ENCODE measurements around the gene ADM2. TPM values are rescaled to one million over a fixed set of nuclear protein-coding genes. Genes with fewer than 3 reads are reported as not detected.
A peak's percentile ranks its signal among the peaks of the same experiment; 100 is the strongest.

The ADM2 gene
- total RNA-seq, 5 donors from 2014 or later (not counting 1 experiment from before 2014, with no cell fraction given), result 1.5 to 11.3 (median 10.7) TPM

DNA sequence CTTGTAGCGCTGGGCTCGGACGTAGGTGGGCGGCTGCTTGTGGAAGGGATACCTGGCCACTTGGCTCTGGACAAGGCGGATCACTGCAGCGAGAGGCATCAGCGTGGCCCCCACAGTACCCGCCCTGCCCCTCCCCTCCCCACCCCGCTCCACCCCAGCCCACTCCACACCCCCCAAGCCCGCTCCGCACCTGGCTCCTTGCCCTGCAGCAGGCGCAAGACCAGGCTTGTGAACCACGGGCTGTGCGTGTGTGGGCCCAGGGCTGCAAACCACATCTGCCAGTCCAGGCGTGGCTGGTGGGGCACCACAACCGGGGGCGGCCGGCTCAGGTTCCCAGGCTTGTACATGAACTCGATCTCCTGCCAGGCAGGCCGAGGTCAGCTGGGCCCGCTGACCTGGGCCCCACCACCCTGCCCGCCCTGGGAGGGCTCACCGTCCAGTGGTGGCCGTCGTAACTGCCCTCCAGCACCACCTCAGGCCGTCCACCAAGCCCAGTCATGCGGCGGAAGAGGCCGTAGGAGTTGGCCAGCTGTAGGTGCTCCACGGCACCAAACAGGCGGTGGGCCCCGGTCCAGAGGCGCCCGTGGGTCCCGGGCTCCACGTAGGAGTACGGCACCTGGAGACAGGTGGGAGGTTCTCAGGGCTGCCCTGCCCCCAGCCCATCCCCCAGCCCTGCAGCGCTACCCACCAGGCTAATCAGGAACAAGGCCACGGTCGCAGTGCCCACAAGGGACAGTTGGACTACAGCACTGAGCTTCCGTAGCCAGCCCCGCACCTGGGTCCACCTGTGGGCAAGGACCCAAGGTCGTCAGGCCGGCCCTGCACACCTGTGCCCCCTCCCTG lies 23.2 kb downstream of the ADM2 start:
- Mint-ChIP-seq H3K4me3 (no peak overlapping the region), H3K36me3 (no peaks in the 10 kb centered on the region), H3K27me3 (no peaks in the 10 kb centered on the region), H3K4me1 (peaks cover 18 to 23% (median 20%) of the 10 kb centered on the region in 3 donors), H3K9me3 (no peaks in the 10 kb centered on the region), H3K27ac (no peak overlapping the region)
- Histone ChIP-seq H3K27ac (ENCODE audit: low read length) (no peak overlapping the region), H3K4me3 (ENCODE audit: control insufficient read depth in 1 of 2, extremely low read depth in 1 of 2, low read length in 1 of 2) (no peak overlapping the region), H3K9me3 (no peaks in the 10 kb centered on the region), H3K36me3 (ENCODE audit: control insufficient read depth in 2 of 2, extremely low read depth in 1 of 2, insufficient read depth in 1 of 2, low read length in 1 of 2) (peaks cover 13 to 33% of the 10 kb centered on the region in 2 donors), H3K4me1 (ENCODE audit: control insufficient read depth in 1 of 2, extremely low read depth in 1 of 2, insufficient read depth in 2 of 2, low read length in 2 of 2) (peaks cover 15 to 30% of the 10 kb centered on the region in 2 experiments), H3K27me3 (replicated peaks in 1 of 2; ENCODE audit: control insufficient read depth in 2 of 2, extremely low read depth in 1 of 2, insufficient read depth in 2 of 2, low read length in 1 of 2) (no peaks in the 10 kb centered on the region)
- DNase-seq (no peak), ATAC-seq (replicated peaks in 1 of 4) (no peak)
- whole genome bisulfite sequencing (ENCODE audit: insufficient coverage), result 92% methylated on average over 33 of the region's 44 CpGs
- POLR2A ChIA-PET, result interaction anchor here in 1 of 2 donors (0.5 kb wide), 1 partner anchor 139 kb away, joined by 6 read pairs; no protein-coding TSS in a partner anchor
- CTCF ChIA-PET, result no interaction called here

DNA sequence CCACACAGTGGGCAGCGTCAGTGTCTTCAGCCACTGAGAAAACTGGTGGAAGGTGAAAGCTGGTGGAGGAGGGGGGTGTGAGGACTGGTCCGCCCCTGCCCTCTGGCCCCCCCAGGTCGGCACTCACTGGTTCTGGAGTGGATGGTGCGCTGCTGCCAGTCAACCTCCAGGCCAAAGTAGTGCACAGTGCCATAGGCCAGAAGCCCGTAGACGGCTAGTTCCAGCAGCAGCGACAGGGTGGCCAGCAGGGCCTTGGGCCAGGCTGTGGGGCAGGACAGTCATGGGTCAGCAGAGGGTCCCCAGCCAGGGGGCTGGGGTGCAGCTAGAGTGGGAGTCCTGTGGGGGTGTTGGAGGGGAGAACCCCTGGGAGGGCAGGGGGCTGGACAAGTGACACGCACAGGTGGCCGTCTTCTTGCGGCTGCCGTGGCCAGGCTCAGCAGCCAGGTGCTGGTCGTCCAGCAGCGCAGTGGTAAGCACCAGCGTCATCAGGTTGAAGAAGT lies 24.0 kb downstream of the ADM2 start:
- ChIA-PET CTCF (no interaction called here), POLR2A (interaction anchor here in 1 of 2 donors (0.5 kb wide), 1 partner anchor 139 kb away, joined by 6 read pairs; no protein-coding TSS in a partner anchor)
- ATAC-seq (replicated peaks in 1 of 4), result no peak
- Mint-ChIP-seq H3K36me3 (no peaks in the 10 kb centered on the region), H3K9me3 (no peaks in the 10 kb centered on the region), H3K4me3 (peak overlapping the region in 1 of 3 donors; percentile 94), H3K27ac (no peak overlapping the region), H3K4me1 (peaks cover 20 to 24% (median 21%) of the 10 kb centered on the region in 3 donors), H3K27me3 (no peaks in the 10 kb centered on the region)
- Histone ChIP-seq H3K9me3 (no peaks in the 10 kb centered on the region), H3K4me1 (ENCODE audit: control insufficient read depth in 1 of 2, extremely low read depth in 1 of 2, insufficient read depth in 2 of 2, low read length in 2 of 2) (peaks cover 15 to 30% of the 10 kb centered on the region in 2 experiments), H3K27me3 (replicated peaks in 1 of 2; ENCODE audit: control insufficient read depth in 2 of 2, extremely low read depth in 1 of 2, insufficient read depth in 2 of 2, low read length in 1 of 2) (no peaks in the 10 kb centered on the region), H3K4me3 (ENCODE audit: control insufficient read depth in 1 of 2, extremely low read depth in 1 of 2, low read length in 1 of 2) (no peak overlapping the region), H3K36me3 (ENCODE audit: control insufficient read depth in 2 of 2, extremely low read depth in 1 of 2, insufficient read depth in 1 of 2, low read length in 1 of 2) (peaks cover 13 to 33% of the 10 kb centered on the region in 2 donors), H3K27ac (ENCODE audit: low read length) (no peak overlapping the region)
- WGBS (ENCODE audit: insufficient coverage), result 95% methylated on average over 10 of the region's 14 CpGs
- DNase-seq, result no peak

DNA sequence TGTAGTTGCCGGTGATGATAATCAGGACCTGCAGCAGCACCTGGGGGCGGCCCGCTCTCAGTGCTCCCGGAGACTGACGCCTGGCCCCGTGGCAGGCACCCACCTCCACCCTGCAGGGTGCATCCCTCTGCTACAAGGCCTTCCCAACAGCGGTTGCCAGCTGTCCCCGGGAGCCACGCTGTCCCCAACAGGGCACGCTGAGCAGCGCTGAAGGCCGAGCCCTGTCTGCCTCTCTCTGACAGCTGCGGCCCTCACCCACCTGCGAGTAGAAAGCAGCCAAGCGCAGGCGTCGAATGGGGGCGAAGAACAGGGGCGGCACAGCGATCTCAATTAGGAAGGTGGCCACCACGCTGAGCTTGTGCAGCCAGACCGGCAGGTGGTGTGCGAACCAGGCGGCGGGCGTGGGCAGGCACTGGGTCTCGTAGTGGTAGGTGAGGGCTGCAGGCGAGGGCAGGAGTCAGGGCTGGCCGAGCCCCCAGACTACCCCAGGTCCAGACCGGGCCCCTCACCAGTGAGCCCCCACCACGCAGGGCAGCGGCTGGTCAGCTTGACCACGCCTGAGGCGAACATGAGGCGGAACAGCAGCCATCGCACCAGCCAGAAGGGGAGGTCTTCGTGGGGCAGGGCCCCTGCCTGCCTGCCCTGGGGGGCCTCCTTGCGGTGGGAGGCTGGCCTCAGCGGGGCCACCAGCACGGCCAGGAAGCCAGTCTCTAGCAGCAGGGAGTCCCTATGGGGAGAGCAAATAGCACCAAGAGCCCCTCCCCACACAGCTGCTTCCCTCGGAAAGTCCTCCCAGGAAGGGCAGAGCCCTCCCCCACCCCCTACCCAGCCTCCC lies 24.6 kb downstream of the ADM2 start:
- Mint-ChIP-seq H3K9me3 (no peaks in the 10 kb centered on the region), H3K4me3 (peak overlapping the region; percentile 92 to 94 (median 93)), H3K4me1 (peaks cover 20 to 24% (median 21%) of the 10 kb centered on the region in 3 donors), H3K36me3 (no peaks in the 10 kb centered on the region), H3K27me3 (no peaks in the 10 kb centered on the region), H3K27ac (no peak overlapping the region)
- Histone ChIP-seq H3K27me3 (replicated peaks in 1 of 2; ENCODE audit: control insufficient read depth in 2 of 2, extremely low read depth in 1 of 2, insufficient read depth in 2 of 2, low read length in 1 of 2) (no peaks in the 10 kb centered on the region), H3K4me3 (ENCODE audit: control insufficient read depth in 1 of 2, extremely low read depth in 1 of 2, low read length in 1 of 2) (no peak overlapping the region), H3K36me3 (ENCODE audit: control insufficient read depth in 2 of 2, extremely low read depth in 1 of 2, insufficient read depth in 1 of 2, low read length in 1 of 2) (peaks cover 13 to 33% of the 10 kb centered on the region in 2 donors), H3K27ac (ENCODE audit: low read length) (peak overlapping the region; percentile 84), H3K4me1 (ENCODE audit: control insufficient read depth in 1 of 2, extremely low read depth in 1 of 2, insufficient read depth in 2 of 2, low read length in 2 of 2) (peaks cover 15 to 30% of the 10 kb centered on the region in 2 experiments), H3K9me3 (no peaks in the 10 kb centered on the region)
- POLR2A ChIA-PET, result no interaction called here
- 97% methylated on average over 36 of the region's 41 CpGs for WGBS (ENCODE audit: insufficient coverage)
- CTCF ChIA-PET, result no interaction called here
- ATAC-seq (replicated peaks in 1 of 4), result no peak
- no peak for DNase-seq

DNA sequence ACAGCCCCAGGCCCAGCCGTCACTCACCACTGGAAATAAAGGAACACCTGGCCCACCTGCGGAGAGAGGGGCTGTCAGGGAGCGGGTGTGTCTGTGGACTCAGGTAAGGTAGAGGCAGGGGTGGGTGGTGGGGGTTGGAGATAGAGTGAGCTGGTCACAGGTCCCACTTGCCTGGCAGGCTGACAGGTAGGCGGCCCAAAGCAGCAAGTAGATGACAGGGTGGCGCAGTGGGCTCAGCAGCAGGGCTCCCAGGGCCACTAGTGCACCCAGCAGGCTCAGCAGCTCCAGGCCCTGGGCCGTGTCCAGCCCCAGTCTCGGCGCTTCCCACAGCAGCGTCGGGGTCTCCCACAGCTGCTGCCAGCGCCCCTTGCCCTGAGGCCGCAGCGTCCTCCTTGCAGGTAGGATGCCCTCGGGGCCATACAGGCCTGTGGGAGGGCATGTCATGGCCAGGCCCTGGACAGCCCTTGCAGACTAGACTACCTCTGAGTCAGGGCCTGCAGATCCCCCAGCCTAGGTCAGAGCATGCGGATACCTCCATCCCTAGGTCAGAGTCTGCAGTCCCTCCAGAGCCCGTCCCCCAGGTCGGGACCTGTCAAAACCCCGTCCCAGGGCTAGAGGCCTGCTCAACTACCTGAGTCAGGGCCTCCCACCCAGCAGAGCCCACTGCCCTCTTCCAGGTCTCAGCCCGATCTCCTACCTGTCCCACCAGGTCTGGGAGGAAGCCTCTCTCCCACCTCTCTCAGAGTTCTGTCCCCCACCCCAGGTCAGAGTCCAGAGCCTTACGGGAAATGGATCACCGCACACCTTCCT lies 25.5 kb downstream of the ADM2 start:
- Histone ChIP-seq H3K36me3 (ENCODE audit: control insufficient read depth in 2 of 2, extremely low read depth in 1 of 2, insufficient read depth in 1 of 2, low read length in 1 of 2) (peaks cover 13 to 34% of the 10 kb centered on the region in 2 donors), H3K4me1 (ENCODE audit: control insufficient read depth in 1 of 2, extremely low read depth in 1 of 2, insufficient read depth in 2 of 2, low read length in 2 of 2) (peaks cover 15 to 30% of the 10 kb centered on the region in 2 experiments), H3K9me3 (no peaks in the 10 kb centered on the region), H3K4me3 (ENCODE audit: control insufficient read depth in 1 of 2, extremely low read depth in 1 of 2, low read length in 1 of 2) (peak overlapping the region; percentile 67 to 70), H3K27me3 (replicated peaks in 1 of 2; ENCODE audit: control insufficient read depth in 2 of 2, extremely low read depth in 1 of 2, insufficient read depth in 2 of 2, low read length in 1 of 2) (no peaks in the 10 kb centered on the region), H3K27ac (ENCODE audit: low read length) (peak overlapping the region; percentile 84)
- POLR2A ChIA-PET, result no interaction called here
- peak overlapping the region; percentile 93 to 94 for H3K27ac Mint-ChIP-seq
- DNase-seq (no peak), ATAC-seq (replicated peaks in 1 of 4) (no peak)
- H3K4me3 Mint-ChIP-seq, result peak overlapping the region; percentile 92 to 94 (median 93)
- peaks cover 20 to 24% (median 21%) of the 10 kb centered on the region in 3 donors for H3K4me1 Mint-ChIP-seq
- 53% methylated on average over 17 of the region's 21 CpGs for WGBS (ENCODE audit: insufficient coverage)
- no peaks in the 10 kb centered on the region for H3K9me3 Mint-ChIP-seq
- H3K36me3 Mint-ChIP-seq, result no peaks in the 10 kb centered on the region
- CTCF ChIA-PET, result interaction anchor here in 1 of 2 donors (2.8 to 2.9 kb wide), 2 partner anchors 19 to 114 kb away, joined by 15 to 62 read pairs; partner anchors contain the start of gene SCO2
- no peaks in the 10 kb centered on the region for H3K27me3 Mint-ChIP-seq

DNA sequence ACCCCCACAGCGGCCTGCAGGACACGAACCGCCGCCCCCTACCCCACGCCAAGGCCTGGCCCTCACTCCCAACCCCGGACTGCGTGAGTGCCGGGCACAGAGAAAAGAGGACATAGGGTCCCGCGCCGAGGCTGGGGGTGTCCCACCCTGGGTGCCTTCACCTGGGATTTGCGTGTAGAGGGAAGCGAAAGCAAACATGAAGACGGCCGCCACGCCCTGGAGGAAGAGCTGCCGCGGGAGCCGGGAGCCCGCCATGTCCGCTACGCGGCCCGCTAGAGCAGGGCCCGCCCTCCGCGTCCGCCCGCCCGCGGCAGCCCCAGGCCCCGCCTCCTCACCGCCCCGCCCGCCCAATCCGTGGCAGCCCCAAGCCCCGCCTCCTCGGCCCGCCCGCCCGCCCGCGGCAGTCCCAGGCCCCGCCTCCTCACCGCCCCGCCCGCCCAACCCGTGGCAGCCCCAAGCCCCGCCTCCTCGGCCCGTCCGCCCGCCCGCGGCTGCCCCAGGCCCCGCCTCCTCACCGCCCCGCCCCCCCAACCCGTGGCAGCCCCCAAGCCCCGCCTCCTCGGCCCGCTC lies 26.2 kb downstream of the ADM2 start, which contains the start of gene LMF2:
TSS of gene LMF2 (minus strand) at position 282 of the 570 bp plus-strand sequence. CDS start at position 255, 27 bp downstream.
- Histone ChIP-seq H3K4me1 (ENCODE audit: control insufficient read depth in 1 of 2, extremely low read depth in 1 of 2, insufficient read depth in 2 of 2, low read length in 2 of 2) (peaks cover 15 to 30% of the 10 kb centered on the region in 2 experiments), H3K9me3 (no peaks in the 10 kb centered on the region), H3K27ac (ENCODE audit: low read length) (peak within 1 kb of the TSS; percentile 84), H3K4me3 (ENCODE audit: control insufficient read depth in 1 of 2, extremely low read depth in 1 of 2, low read length in 1 of 2) (peak within 1 kb of the TSS; percentile 67 to 84), H3K27me3 (replicated peaks in 1 of 2; ENCODE audit: control insufficient read depth in 2 of 2, extremely low read depth in 1 of 2, insufficient read depth in 2 of 2, low read length in 1 of 2) (no peaks in the 10 kb centered on the region), H3K36me3 (ENCODE audit: control insufficient read depth in 2 of 2, extremely low read depth in 1 of 2, insufficient read depth in 1 of 2, low read length in 1 of 2) (peaks cover 13 to 37% of the 10 kb centered on the region in 2 donors)
- Mint-ChIP-seq H3K9me3 (no peaks in the 10 kb centered on the region), H3K27me3 (no peaks in the 10 kb centered on the region), H3K27ac (peak within 1 kb of the TSS; percentile 95 to 97), H3K36me3 (peaks cover 5% of the 10 kb centered on the region), H3K4me1 (peaks cover 23 to 28% (median 25%) of the 10 kb centered on the region in 3 donors), H3K4me3 (peak within 1 kb of the TSS; percentile 93 to 94 (median 93))
- DNase-seq (peak in 32 of 35 experiments; percentile 81 to 99 (median 92)), ATAC-seq (replicated peaks in 1 of 4) (peak; percentile 81 to 83 (median 82))
- ChIA-PET CTCF (interaction anchor here in 1 of 2 donors (0.6 to 2.9 kb wide), 10 partner anchors 18 to 265 kb away, joined by 3 to 62 read pairs (median 4); partner anchors contain the start of gene SCO2), POLR2A (interaction anchor here (0.7 to 2.4 kb wide), 5 partner anchors 18 to 114 kb away, joined by 6 to 20 read pairs (median 10); partner anchors contain the start of gene SCO2 (in 2 of the 2))
- WGBS (ENCODE audit: insufficient coverage), result 0% methylated on average over 7 of the region's 62 CpGs
